ENCODE data around the gene GPX3. TPM values are rescaled to one million over a fixed set of nuclear protein-coding genes. Genes with fewer than 3 reads are reported as not detected.

The GPX3 gene
- total and polyA plus RNA-seq, 2 of the 13 experiments (the other 11 are each of a cell fraction or from before 2014, with no cell fraction given): 33.8 to 1,892 TPM

- no peak for ATAC-seq
- no peaks in the 10 kb centered on the region for H3K27me3 ChIP-seq (ENCODE audit: control insufficient read depth in 1 of 2, insufficient read depth in 2 of 2, low read length in 2 of 2)
- ChIA-PET POLR2A (no interaction called here), CTCF (ENCODE audit: low intra/inter-chr PET ratio, low total read pairs) (no interaction called here)
- DNase-seq (ENCODE audit: low spot score): no peak
- H3K79me2 ChIP-seq (ENCODE audit: insufficient read depth, low read length): no peaks in the 10 kb centered on the region
- TF ChIP-seq NPAS2 (CRISPR knock-in tag; IDR thresholded peaks at IDR 0.05; ENCODE audit: borderline replicate concordance): no peak
- TF ChIP-seq CEBPB (IDR thresholded peaks at IDR 0.05; ENCODE audit: borderline replicate concordance, low read depth, low read length): no peak
- TF ChIP-seq ZNF256 (CRISPR knock-in tag; conservative IDR thresholded peaks at IDR 0.05): no peak
- no peak for TF ChIP-seq RCOR2 (CRISPR knock-in tag; IDR thresholded peaks at IDR 0.05)
- no peak for TF ChIP-seq KDM5B (CRISPR knock-in tag; IDR thresholded peaks at IDR 0.05; ENCODE audit: borderline replicate concordance)
- TF ChIP-seq KAT7 (CRISPR knock-in tag; IDR thresholded peaks at IDR 0.05; ENCODE audit: borderline replicate concordance): no peak
- TF ChIP-seq PCBP2 (optimal IDR thresholded peaks at IDR 0.05; ENCODE audit: low read depth, low read length, poor library complexity, severe bottlenecking): no peak
- no peak for TF ChIP-seq ZNF3 (CRISPR knock-in tag; IDR thresholded peaks at IDR 0.05)
- TF ChIP-seq PAX8 (CRISPR knock-in tag; IDR thresholded peaks at IDR 0.05; ENCODE audit: borderline replicate concordance): no peak
- TF ChIP-seq BORCS8-MEF2B (CRISPR knock-in tag; IDR thresholded peaks at IDR 0.05): no peak
- TF ChIP-seq TMF1 (CRISPR knock-in tag; IDR thresholded peaks at IDR 0.05; ENCODE audit: low read depth): no peak
- TF ChIP-seq ZNF770 (CRISPR knock-in tag; IDR thresholded peaks at IDR 0.05): no peak
- H2AFZ ChIP-seq (ENCODE audit: low read length): no peak overlapping the region
- intact Hi-C loops (cut with micrococcal nuclease; ENCODE audit: unreplicated experiment) (loop anchor here (10.0 kb wide), 1 partner anchor 216 kb away; the partner anchor contains the start of gene CCDC69), in situ Hi-C loops (cut with HindIII; ENCODE audit: extremely low pct_ligation_motif_present, low pct_unique_long_range_greater_than_20kb) (loop anchor here (5.0 kb wide), 1 partner anchor 38 kb away; no protein-coding TSS in a partner anchor)
- FAIRE-seq: no peak
- WGBS (ENCODE audit: low lambda C conversion rate): 92% methylated on average over 4 of the region's 4 CpGs
- H3K9me3 ChIP-seq (ENCODE audit: low read length): no peaks in the 10 kb centered on the region
- no peaks in the 10 kb centered on the region for H4K20me1 ChIP-seq (ENCODE audit: insufficient read depth, low read length)
- H3K36me3 ChIP-seq (replicated peaks in 1 of 2; ENCODE audit: control insufficient read depth in 1 of 2, insufficient read depth in 2 of 2, low read length in 2 of 2): no peaks in the 10 kb centered on the region
- no peak overlapping the region for H3K4me3 ChIP-seq (replicated peaks in 1 of 3; ENCODE audit: insufficient read depth in 1 of 3, low read depth in 2 of 3, low read length in 3 of 3)
- H3K9ac ChIP-seq (ENCODE audit: insufficient read depth, low read depth, low read length): no peak overlapping the region
- H3K27ac ChIP-seq (ENCODE audit: extremely low read length, insufficient read depth, low read length): no peak overlapping the region
- BruUV-seq (replicated peaks): no TSS peak
- H3K4me2 ChIP-seq (ENCODE audit: low read depth, low read length): no peak overlapping the region
- H3K4me1 ChIP-seq (ENCODE audit: insufficient read depth, low read length): peaks cover 93% of the 10 kb centered on the region
Observed at GRCh38 chr5:151008906-151009305, 11.5 kb upstream of the GPX3 start.
